Omental fat pad (tissue), 4 donors: Measurements from ENCODE around the gene GPRASP2. TPM values are rescaled to one million over a fixed set of nuclear protein-coding genes. Genes with fewer than 3 reads are reported as not detected.
A peak's percentile ranks its signal among the peaks of the same experiment; 100 is the strongest.

Experiments
- ATAC-seq: fragments of 150-250 bp; one replicate; pipeline ENCODE4 v1.9.1; 2016; ENCODE audit warnings: mild to moderate bottlenecking, moderate library complexity; ENCODE audit not compliant: low FRiP score
- DNase-seq: peaks from one replicate; pipeline ENCODE4 v3.0.0-alpha.2; 2019; ENCODE audit warnings: low spot score
- total RNA-seq, 4 donors: library from RNA; depleted of rRNA; stranded (reverse); fragments of >200 nt; gene quantifications; one replicate each; pipeline ENCODE4 v1.1.0, GENCODE V29; 2016
- TF ChIP-seq, protein P1 (sequence below), 3 donors: fragments of 450-650 bp; IDR thresholded peaks; one replicate each; pipeline ENCODE4 v1.5.1; 2016 to 2017; ENCODE audit warnings: antibody characterized with exemption in 3 of 3, mild to moderate bottlenecking in 3 of 3, moderate library complexity in 2 of 3

The GPRASP2 gene
- total RNA-seq, 4 donors from 2014 or later = 3.5 to 14.0 (median 10.6) TPM

DNA sequence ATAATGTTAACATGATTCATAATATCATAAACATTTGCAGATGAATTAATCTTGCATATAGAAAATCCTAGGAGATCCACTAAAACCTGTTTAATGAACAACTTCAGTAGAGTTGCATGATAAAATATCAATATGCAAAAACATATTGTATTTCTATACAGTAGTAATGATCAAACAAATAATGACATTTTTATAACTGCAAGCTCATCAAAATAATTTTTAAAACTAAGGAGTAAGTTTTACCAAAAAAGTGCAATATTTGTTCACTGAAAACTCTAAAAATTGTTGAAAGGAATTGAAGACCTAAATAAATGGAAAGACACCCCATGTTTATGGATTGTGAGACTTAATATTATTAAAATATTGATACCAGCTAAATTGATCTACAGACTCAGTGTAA lies 15.9 kb upstream of the GPRASP2 start:
- no peak for ATAC-seq
- DNase-seq = no peak
- TF ChIP-seq, protein P1, sequence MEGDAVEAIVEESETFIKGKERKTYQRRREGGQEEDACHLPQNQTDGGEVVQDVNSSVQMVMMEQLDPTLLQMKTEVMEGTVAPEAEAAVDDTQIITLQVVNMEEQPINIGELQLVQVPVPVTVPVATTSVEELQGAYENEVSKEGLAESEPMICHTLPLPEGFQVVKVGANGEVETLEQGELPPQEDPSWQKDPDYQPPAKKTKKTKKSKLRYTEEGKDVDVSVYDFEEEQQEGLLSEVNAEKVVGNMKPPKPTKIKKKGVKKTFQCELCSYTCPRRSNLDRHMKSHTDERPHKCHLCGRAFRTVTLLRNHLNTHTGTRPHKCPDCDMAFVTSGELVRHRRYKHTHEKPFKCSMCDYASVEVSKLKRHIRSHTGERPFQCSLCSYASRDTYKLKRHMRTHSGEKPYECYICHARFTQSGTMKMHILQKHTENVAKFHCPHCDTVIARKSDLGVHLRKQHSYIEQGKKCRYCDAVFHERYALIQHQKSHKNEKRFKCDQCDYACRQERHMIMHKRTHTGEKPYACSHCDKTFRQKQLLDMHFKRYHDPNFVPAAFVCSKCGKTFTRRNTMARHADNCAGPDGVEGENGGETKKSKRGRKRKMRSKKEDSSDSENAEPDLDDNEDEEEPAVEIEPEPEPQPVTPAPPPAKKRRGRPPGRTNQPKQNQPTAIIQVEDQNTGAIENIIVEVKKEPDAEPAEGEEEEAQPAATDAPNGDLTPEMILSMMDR (IDR thresholded peaks at IDR 0.05) = no peak

DNA sequence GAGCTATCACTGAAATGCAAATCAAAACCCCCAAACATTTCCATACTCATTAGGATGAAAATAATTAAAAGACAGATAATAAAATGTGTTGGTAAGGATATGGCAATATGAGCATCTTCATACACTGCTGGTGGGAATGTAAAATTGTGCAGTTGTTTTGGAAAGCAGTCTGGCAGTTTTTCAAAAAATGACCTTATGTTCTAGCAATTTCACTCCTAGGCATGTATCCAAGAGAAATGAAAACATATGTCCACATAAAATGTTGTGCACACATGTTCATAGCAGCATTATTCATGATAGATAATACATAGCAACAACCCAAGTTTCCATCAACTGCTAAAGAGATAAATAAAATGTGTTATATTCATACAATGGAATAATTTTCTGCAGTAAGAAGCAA lies 14.8 kb upstream of the GPRASP2 start:
- ATAC-seq (no peak), DNase-seq (no peak)
- TF ChIP-seq, protein P1 (IDR thresholded peaks at IDR 0.05) = no peak

DNA sequence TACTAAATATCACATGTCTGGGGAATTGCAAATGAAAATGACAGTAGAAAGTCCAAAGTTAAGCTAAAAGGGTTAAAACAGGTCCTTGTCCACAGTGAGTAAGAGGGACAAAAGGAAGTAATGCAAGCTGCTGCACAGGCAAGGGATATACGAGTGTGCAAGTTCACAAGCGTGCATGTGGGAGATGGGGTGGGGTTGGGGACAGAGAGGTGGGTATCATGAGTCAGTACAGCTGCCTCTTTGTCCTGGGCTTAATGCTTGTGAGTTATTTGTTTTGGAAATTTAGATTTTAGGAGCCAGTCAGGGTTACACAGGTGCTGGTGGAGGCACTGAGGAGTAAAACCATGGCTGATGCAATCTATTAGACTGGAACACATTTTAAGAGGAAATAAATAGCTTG lies 3.3 kb upstream of the GPRASP2 start:
- DNase-seq = no peak
- no peak for ATAC-seq
- TF ChIP-seq, protein P1 (IDR thresholded peaks at IDR 0.05) = no peak

DNA sequence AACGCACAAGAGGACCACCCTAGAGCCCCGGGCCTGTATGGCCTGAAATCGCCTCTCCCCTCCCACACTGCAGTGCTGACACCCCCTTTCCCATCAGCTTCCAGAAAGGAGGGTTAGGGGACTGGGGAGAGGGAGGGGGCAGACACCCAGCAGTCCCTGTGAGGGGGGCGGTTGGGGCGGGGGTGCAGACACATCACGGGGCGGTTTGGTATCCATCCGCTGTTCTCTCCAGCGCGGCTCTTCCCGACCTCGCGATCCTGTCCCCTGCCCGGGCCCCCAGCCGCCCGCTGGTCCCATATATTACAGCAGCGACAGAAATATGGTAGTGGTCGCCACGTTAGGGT lies 404 bp upstream of the GPRASP2 start:
- no peak for DNase-seq
- TF ChIP-seq, protein P1 (IDR thresholded peaks at IDR 0.05) = no peak
- no peak for ATAC-seq

DNA sequence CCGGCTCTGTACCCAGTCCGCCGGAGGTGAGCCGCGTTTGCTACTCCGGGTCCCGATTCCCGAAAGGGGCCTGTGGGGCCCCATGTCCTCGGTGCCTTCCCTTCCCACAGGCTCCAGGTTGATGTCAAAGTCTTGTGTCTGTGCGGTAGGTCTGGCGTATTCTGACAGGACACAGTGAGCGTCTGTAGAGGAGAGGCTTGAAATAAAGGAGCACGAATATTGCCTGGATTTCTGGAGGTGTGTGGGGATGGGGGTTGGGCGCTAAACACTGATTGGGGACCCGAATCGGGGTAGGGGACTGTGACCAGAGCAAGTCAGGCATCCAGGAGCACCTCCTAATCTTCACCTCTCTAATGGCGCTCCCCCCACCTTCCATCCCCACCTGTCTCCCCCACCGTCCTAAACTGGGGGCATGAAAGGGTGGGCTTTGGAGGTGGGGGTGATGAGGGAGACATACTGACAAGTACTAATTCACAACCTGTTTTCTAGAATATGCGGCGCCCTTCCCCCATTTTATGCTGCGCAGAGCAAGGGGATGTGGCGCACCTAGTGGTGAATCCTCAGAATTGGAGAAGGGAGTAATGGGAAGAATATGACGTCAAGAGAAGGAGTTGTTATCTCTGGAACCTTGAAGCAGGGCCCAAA lies 855 bp downstream of the GPRASP2 start:
- DNase-seq = no peak
- peak; percentile 57 for ATAC-seq
- TF ChIP-seq, protein P1 (IDR thresholded peaks at IDR 0.05) = no peak

DNA sequence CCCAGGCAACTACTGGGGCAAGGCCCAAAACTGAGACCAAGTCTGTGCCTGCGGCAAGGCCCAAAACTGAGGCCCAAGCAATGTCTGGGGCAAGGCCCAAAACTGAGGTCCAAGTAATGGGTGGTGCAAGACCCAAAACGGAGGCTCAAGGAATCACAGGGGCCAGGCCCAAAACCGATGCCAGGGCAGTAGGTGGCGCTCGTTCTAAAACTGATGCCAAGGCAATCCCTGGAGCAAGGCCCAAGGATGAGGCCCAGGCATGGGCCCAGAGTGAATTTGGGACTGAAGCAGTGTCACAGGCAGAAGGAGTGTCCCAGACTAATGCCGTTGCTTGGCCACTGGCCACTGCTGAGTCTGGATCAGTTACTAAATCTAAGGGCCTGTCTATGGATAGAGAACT lies 2.7 kb downstream of the GPRASP2 start:
- TF ChIP-seq, protein P1 (IDR thresholded peaks at IDR 0.05) = no peak
- DNase-seq (no peak), ATAC-seq (no peak)

DNA sequence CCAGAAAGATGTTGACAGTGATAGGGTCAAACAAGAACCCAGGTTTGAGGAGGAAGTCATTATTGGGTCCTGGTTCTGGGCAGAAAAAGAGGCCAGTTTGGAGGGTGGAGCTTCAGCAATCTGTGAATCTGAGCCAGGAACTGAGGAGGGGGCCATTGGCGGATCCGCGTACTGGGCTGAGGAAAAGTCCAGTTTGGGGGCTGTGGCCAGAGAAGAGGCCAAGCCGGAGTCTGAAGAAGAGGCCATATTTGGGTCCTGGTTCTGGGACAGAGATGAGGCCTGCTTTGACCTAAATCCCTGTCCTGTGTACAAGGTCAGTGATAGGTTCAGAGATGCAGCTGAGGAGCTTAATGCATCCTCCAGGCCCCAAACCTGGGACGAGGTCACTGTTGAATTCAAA lies 3.7 kb downstream of the GPRASP2 start:
- no peak for DNase-seq
- TF ChIP-seq, protein P1 (IDR thresholded peaks at IDR 0.05) = no peak
- no peak for ATAC-seq
